HG02885 (cell line): Measurements from ENCODE around the gene C1QTNF12.

Experiments used
- ATAC-seq: cut with Tn5 transposase; IDR thresholded peaks from one replicate; pipeline ENCODE4 v1.9.1; 2021; ENCODE audit warnings: mild to moderate bottlenecking; ENCODE audit not compliant: unreplicated experiment, poor library complexity

The C1QTNF12 gene

DNA sequence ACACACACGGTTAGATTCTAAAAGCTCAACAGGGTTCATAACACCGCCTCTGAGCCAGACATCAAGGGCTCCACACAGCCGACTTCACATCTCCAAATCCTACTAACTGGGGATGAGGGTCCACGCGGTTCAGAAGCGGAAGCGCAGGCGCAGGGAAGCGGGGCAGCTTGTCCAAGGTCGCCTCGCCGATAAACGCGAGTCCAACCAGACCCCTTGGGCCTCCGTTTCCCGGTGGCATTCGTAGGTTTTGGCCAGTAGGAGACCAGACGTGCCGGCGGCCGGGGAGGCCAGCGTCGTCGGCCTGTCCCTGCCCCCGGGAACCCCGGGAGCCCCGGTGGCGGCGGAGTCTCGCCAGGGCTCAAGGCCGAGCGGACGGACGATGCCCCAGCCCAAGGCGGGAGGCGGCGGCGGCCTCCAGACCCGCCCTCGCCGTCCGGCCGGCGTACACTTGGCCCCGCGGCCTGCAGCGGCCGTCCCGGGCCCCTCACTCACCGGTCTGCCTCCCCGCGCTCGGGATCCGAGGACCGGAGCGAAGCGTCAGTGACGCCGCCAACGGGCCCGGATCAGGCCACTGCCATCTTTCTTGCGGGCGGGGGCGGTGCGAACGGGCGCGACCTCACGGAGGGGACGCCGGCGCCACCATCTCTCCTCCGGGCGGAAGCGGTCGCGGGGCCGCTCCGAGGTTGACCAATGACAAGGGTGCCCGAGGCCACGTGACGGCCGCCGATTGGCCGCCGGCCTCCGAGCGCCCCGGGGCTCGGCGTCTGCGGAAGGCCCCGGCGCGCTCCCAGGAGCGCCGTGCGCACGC is 14.9 kb downstream of the C1QTNF12 start, which contains the start of gene SDF4:
Gene SDF4 (minus strand): TSS at position 602 of the 808 bp plus-strand sequence. CDS start 3,229 bp downstream, outside the sequence.
- ATAC-seq = peak; percentile 94

DNA sequence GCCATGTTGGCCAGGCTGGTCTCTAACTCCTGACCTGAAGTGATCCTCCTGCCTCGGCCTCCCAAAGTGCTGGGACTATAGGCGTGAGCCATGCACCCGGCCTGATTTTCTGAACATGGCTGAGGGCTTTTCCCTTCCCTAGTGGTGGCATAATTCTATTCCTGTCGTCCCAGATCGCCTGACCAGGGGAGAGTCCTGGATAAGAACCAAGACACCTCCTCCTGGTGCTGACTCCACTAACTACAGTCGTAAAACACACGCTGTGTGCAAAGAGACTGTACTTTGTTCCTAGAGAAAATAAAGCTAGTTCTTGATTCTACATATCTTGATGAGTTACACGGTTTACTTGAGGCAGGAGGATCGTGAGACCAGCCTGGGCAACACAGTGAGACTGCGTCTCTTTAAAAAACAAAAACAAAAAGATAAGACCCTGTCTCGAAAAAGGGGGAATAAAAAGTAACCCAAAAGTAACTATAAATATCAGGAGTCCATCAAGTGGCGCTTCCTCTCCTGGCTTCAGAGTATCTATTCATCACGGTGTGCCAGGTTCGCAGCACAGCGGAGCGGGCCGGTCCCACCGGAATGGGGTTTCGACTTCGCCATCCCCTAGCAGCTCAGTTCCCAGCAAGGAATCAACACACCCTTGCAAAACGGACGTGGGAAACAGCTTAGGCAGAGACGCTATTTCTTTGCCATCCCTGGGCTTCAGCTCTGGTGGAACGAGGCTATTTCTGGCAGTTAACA is 15.7 kb downstream of the C1QTNF12 start:
- ATAC-seq = no peak

DNA sequence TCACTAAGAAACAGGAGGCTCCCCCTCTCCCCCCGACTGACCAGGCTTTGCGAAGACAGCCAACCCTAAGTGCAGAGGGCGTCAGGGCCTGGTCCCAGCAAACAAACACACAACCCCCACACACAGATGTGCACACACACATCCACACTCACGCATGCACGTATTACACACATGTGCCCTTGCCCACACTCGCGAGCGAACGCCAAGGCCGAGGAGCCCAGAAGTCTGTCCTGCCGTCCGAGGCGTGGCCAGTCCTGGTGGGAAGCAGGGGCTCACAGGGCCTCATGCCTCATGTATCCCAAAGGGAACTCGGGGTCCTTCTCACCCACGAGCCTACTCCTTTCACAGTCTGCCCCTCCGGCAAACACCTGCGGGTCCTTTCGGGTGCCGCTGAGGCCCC is 16.8 kb downstream of the C1QTNF12 start:
- ATAC-seq = no peak

DNA sequence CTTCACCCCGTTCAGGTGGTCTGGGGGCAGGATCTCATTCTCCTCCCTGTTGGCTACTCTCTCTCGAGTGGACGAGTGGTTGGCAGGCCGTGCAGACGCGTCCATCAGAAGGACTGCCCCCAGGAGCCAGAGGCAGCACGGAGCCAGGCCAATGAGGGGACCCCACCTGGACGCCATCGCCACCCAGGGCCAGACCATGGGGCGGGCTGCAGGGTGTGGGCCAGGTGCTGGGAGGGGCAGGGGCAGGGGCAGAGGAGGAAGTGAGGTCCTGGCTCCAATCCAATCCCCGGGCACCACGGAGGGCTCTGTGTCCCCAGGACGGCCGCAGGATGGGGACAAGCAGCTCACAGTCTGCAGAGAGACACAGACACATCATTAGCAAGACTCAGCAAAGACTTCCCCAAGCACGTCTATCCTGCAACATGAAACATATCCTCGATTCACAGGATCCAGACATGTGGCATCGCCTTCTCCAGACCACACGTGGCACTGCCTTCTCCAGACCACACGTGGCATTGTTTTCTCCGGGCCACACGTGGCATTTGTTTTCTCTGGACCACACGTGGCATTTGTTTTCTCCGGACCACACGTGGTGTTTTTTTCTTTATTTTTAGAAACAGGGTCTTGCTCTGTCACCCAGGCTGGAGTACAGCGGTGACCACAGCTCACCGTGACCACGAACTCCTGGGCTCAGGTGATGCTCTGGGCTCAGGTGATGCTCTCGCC is 17.8 kb downstream of the C1QTNF12 start:
- no peak for ATAC-seq

DNA sequence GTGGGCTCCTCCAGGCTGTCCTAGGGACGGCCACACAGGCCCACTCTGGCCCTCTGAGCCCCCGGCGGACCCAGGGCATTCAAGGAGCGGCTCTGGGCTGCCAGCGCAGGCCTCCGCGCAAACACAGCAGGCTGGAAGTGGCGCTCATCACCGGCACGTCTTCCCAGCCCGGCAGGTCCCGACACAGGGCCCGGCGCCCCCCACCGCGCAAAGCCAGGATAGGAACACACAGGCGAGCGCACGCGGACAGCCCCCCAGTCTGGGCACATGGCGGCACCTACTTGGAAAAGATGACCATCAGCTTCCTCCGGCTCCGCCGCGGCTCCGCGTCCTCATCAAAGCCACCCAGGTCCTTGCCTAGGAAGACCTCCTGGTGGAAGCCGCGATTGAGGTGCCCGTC is 18.3 kb downstream of the C1QTNF12 start:
- ATAC-seq = no peak

DNA sequence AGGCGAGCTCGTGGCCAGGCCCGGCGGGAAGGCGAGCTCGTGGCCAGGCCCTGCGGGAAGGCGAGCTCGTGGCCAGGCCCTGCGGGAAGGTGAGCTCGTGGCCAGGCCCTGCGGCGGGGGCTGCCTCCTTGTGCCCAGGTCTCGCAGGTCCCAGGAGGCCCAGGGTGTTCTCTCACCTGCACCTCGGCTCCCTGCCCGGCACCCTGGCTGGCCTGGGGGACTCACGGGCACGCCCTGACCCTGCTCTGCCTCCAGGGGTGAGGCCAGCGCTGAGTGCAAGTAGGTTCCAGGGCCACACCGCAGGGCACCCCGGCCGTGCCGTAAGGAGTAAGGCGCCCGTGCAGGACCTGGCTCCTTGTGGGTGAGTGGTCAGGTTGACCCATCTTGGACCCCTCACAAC is 19.1 kb downstream of the C1QTNF12 start:
- ATAC-seq = no peak

DNA sequence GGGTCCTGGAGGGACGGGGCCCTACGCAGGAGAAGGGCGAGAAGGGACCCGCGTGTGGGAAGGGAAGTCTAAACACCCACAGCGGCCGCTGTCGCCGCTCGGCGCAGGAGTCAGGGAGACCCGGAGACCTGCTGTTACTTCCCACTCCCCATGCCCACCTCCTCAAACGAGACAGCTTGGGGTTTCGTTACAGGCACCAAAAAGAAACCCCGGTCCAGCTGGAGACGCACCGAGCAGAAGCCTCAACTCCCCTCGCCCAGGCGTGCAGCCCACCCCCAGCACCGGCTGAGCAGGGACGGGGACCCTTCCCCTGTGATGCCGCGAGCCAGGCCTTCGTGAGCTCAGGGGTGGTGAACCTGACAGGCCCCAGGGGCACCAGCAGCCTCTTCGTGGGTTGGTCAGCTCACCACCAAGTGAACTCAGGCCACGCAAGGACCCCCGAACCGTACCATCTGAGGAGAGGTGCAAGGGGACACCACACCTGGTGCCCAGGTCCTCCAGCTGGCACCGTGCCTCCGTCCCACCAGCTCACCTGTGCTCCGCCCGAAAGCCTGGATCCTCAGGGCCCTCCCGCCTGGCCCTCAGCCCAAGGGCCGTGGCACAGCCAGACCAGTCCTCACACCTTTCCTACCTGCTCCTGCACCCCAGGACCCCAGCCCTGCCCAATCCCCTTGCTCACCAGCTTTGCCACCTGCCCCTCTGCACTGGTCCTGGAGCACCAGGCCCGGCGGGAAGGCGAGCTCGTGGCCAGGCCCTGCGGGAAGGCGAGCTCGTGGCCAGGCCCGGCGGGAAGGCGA is 19.8 kb downstream of the C1QTNF12 start:
- ATAC-seq = no peak

DNA sequence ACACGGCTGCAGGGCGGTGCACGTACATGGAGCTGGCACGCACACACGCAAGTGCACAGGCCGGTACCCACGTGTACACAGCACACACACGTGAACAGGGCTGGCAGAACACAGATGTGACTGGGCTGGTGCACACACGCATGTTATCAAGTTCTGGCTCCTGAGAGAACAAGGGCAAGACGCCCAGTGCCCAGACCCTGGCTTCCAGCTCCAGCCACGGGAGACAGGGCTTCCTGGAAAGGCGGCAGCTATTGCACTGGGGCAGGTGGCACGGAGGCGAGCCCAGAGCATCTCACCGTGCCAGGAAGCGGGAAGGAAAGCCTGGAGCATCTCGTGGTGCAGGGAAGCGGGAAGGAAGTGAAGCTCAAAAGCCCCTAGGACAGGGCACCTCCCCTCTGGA is 20.6 kb downstream of the C1QTNF12 start:
- no peak for ATAC-seq

DNA sequence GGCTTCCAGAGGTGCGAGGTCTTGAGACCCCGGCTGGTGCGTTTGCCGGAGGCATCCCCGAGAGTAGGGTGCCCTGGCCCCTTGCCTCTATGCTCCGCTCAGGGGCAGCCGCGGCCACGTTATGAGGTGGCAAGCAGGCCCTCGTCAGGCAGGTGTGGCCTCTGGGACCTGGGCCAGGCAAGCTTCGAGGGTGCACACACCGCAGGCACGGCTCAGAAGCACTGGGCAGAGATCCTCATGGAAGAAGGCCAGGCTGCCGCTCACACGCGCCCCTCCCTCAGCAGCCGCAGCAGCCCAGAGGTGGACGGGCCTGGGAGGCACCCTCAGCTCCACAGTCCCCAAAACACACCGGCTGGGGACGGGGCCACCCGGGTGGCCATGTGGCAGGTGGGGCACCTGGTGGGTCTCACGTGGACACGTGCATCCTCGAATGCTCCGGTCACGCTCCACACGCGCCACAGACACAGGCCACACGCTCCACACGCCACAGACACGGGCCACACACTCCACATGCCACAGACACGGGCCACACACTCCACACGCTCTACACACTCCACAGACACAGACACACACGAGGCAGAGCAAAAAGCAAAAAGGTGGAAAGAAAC is 21.2 kb downstream of the C1QTNF12 start:
- no peak for ATAC-seq

DNA sequence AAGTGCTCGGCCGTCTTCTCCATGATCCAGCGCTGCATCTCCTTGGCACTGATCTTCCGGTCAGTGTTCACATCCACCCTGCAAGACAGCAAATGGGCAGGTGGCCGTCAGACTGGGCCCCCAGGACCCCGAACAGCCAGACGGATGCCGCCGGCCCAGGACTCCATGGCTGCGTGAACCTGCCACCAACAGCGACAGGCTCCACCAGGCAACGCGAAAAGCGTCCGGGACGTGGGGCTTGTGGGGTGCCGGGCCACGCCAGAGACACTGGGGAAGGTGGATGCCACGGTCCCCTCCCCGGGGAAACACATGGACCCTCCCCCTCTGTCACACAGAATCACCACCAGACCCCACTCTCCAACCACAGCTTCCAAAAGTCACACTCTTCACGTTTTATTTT is 22.6 kb downstream of the C1QTNF12 start:
- no peak for ATAC-seq

DNA sequence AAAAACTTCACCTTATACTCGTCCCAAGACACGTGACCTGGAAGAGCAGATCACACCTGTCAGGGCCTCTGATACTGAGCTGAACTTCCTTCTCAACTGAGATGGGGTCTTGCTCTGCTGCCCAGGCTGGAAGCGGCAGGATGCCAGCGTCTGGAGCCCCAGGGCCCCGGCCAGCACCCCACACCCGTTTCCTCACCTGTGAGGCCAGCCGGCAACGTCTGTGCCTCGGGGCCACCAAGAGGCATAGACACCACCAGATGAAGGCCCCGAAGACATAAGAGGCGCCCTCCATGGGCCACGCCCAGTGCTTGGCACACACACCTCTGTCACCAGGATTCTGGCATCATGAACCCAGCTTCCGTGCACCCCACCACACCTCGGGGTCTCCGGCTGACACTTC is 23.2 kb downstream of the C1QTNF12 start:
- no peak for ATAC-seq

DNA sequence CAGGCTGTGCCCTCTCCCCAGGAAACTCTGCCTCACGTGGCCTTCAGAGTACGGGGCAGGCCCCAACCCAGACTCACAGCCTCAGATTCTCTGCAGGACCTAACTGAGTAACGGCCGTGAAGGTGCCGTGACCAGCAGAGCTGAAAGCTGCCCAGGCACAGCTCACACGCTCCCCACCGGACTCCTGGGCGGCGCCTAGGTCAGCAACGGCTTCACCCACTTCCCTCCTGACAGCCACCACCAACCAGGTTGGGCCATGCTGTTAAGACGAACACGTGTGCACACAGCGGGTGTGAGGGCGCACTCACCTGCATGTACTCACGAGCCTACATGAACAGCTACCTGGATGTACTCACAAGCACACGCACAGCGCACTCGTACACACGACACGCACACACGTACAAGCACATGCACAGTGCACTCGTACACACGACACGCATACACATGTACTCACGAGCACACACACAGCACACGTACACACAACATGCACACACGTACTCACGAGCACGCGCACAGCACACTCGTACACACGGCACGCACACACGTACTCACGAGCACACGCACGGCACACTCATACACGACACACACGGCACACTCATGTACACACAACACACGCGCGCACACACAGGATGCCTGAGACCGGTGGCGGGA is 23.8 kb downstream of the C1QTNF12 start:
- no peak for ATAC-seq

DNA sequence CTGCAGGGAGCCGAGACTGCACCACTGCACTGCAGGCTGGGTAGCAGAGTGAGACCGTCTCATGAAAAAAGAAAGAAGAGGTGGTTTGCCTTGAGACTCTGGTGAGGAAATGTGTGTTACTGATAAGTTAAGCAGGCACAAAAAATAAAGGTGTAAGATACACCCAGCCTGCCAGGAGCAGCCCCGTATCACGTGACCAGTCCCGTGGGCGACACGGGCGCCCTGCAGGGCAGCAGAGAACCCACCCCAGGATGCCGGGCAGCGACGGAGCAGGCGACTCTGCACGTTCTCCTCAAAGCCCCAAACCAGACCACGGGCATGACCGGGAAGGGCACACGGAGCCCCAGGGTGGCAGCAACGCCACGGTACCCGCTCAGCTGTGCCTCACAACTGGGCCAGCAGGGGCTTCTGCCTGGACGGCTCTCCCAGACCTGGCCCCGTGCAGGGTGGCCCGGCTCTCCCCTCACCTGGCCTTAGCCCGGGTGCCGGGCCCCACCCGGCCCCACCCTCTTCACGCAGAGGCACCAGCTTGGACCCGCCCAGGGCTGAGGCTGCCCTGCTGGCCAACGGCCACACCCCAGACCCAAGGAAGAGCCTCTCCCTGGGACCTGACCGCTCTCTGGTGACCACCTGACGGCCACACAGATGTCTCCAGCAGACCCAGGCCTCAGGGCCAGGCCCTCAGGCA is 24.5 kb downstream of the C1QTNF12 start:
- ATAC-seq = no peak

DNA sequence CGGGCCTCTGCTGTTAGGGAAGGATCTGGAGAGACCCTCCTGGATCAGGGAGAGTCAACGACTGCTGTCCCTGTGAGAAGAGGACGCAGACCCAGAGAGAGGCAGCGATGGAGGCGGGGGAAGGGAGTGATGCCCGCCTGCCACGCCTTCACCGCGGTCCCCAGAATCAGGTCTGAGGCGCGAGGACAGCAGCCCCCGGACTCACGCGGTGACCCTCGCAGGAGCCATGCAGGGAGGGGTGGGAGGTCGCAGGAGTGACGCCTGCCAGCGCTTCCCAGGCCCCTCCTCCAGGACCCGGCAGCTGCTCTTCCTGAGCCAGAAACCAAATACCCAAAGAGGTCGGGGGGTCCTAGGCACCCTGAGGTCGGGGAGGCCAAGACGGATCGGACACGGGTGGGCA is 26.3 kb downstream of the C1QTNF12 start:
- ATAC-seq = no peak

DNA sequence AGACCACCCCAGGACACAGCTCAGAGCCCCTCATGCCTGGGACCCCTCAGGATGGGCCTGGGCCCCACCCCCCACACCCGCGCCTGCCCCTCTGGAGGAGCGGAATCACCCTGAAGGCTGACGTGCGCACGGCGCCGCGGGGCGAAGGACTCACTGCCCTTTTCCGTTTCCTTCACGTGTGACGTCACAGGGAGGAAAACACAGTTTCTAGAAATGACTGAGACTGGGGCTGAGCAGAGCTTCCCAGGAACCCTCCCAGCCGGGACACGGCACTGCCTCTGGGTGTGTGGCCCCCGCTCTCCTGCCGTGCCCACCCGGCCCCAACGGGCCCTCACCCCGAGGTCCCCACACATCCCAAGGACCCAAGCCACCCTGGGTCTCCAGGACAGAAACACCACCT is 27.2 kb downstream of the C1QTNF12 start:
- ATAC-seq = no peak

DNA sequence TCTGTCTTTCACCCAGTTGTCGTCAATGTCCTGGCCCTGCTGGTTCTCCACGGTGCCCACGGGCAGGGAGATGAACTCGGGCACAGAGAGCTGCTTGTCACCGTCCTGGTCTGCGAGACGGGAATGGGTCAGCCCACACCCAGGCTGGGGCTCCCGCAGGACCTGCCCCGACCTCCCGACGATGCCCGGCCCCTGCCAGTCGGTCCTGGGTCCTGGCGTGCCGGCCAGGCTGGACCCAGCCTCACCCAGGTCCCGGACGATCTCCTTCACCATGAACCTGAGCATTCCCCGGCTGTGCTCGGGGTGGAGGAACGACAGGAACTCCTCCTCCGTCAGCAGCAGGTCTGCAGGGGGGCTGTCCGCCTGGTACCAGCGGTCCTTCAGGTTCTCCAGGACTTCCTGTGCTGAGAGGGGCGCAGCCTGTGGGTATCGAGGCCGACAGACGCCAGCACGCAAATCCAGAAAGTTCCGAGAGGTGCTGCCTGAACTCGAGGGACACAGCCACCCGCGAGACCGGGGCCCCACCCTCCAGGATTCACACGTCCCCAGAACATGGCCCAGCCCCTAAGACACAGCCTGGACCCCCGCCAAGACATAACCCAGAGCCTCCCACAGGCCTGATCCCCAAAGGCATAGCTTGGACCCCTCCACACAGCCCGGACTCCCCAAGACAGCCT is 27.9 kb downstream of the C1QTNF12 start:
- no peak for ATAC-seq

DNA sequence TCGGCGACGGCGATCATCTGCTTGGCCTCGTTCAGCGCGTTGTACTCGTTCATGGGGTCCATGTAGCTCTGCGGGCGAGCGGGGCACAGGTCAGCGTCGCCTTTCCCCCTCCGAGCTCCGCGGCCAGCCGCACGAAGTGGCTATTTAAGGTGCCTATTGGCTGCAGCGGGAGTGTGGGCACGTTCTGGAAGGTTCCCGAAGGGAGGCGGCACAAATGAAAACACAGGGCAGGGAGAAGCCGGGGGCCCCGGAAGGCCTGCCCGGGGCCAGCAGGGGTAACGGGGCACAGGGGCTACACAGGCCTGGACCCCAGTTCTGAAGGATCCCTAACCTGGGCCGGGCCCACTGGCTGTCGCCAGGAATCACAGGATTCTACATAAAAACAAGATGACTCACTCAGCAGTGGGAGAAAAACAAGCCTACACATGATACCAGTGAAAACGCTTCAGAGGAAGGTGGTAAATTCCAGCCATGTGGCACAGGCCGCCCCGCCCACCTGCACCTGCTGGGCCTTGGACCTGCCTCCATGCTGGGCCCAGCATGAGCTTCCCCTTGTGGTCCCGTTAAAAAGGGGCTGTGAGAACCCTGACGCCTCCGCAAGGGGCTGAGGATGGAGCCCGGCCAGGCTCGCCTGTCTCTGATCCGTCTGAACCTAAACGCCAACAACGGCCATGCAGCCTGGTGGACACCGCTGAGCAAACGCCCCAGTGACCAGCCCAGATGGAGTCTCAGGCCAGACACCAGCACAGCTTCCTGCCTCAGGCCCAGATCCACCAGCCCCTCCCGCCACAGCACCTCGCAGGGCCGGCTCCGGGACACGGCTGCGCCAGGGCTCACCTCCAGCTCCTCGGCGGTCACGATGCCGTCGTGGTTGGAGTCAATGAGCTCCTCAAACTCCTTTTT is 28.6 kb downstream of the C1QTNF12 start:
- ATAC-seq = no peak
